ENCODE data around the gene POC1A.
A peak's percentile ranks its signal among the peaks of the same experiment; 100 is the strongest.

POC1A gene

GRCh38 chr3:52150357-52150756, 3.9 kb downstream of the POC1A start:
- no peak for DNase-seq

GRCh38 chr3:52149726-52150125, 4.5 kb downstream of the POC1A start:
- DNase-seq, result no peak

- no peak for DNase-seq
Observed at GRCh38 chr3:52149021-52149420, 5.2 kb downstream of the POC1A start.

- DNase-seq, result no peak
Observed at GRCh38 chr3:52147804-52148203, 6.4 kb downstream of the POC1A start.

GRCh38 chr3:52146811-52147210, 7.4 kb downstream of the POC1A start:
- no peak for DNase-seq

- no peak for DNase-seq
Observed at GRCh38 chr3:52146189-52146588, 8.0 kb downstream of the POC1A start.

GRCh38 chr3:52145736-52146110, 8.5 kb downstream of the POC1A start:
- no peak for DNase-seq

GRCh38 chr3:52144796-52145735, 9.2 kb downstream of the POC1A start:
- DNase-seq, result no peak

GRCh38 chr3:52144034-52144795, 10.0 kb downstream of the POC1A start:
- DNase-seq, result peak; percentile 87

- no peak for DNase-seq
Observed at GRCh38 chr3:52143616-52144015, 10.6 kb downstream of the POC1A start.

- DNase-seq, result no peak
Observed at GRCh38 chr3:52143156-52143555, 11.1 kb downstream of the POC1A start.

- DNase-seq, result no peak
Observed at GRCh38 chr3:52141751-52142150, 12.5 kb downstream of the POC1A start.

GRCh38 chr3:52140769-52141168, 13.5 kb downstream of the POC1A start:
- no peak for DNase-seq

GRCh38 chr3:52140000-52140399, 14.2 kb downstream of the POC1A start:
- no peak for DNase-seq

- DNase-seq, result no peak
Observed at GRCh38 chr3:52137311-52137710, 16.9 kb downstream of the POC1A start.

- DNase-seq, result no peak
Observed at GRCh38 chr3:52136513-52136912, 17.7 kb downstream of the POC1A start.

GRCh38 chr3:52135332-52135731, 18.9 kb downstream of the POC1A start:
- DNase-seq, result no peak

GRCh38 chr3:52134761-52135160, 19.5 kb downstream of the POC1A start:
- DNase-seq, result no peak

- DNase-seq, result no peak
Observed at GRCh38 chr3:52132930-52133329, 21.3 kb downstream of the POC1A start.

GRCh38 chr3:52132041-52132440, 22.2 kb downstream of the POC1A start:
- DNase-seq, result no peak

- no peak for DNase-seq
Observed at GRCh38 chr3:52130966-52131622, 23.1 kb downstream of the POC1A start.

GRCh38 chr3:52128118-52128683, 26.0 kb downstream of the POC1A start:
- DNase-seq, result no peak

- no peak for DNase-seq
Observed at GRCh38 chr3:52126500-52126899, 27.7 kb downstream of the POC1A start.
